HG03521 (cell line): ENCODE data around the gene CTAGE9.
"Not testable (repeated sequence)": the region's sequence is repeated elsewhere in the genome, so short reads cannot be mapped to it uniquely, and the experiment has no call there.

Experiments
- ATAC-seq: cut with Tn5 transposase; IDR thresholded peaks from one replicate; pipeline ENCODE4 v1.9.1; 2021; ENCODE audit warnings: mild to moderate bottlenecking, moderate library complexity; ENCODE audit not compliant: unreplicated experiment

The CTAGE9 gene

GRCh38 chr6:131710917-131711316 is at the start of gene CTAGE9:
Gene CTAGE9 (minus strand): TSS chr6:131711017. CDS start chr6:131711017, 0 bp downstream.
- ATAC-seq = not testable (repeated sequence)

- no peak for ATAC-seq
Measured at GRCh38 chr6:131758920-131759319, 48.1 kb upstream of the CTAGE9 start.

DNA sequence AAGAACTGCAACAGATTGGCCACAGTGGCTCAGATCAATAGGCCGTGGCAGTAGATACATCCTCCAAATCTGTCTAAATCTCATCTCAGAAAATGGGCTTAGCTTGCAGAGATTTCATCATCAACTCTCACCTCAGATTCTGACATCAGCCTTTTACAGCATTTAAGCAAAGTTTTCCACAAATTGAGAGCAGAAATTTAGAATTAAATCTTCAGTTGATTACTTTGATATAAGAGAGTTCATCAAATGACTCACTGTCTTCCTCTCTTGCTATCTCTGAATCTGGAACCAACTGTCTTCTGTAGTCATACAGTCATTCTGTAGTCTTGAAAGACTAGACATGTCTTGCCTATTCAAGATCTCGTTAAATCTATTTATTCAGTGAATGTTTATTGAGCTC is 45.2 kb upstream of the CTAGE9 start:
- no peak for ATAC-seq

- ATAC-seq = no peak
Measured at GRCh38 chr6:131755597-131755996, 44.8 kb upstream of the CTAGE9 start.

DNA sequence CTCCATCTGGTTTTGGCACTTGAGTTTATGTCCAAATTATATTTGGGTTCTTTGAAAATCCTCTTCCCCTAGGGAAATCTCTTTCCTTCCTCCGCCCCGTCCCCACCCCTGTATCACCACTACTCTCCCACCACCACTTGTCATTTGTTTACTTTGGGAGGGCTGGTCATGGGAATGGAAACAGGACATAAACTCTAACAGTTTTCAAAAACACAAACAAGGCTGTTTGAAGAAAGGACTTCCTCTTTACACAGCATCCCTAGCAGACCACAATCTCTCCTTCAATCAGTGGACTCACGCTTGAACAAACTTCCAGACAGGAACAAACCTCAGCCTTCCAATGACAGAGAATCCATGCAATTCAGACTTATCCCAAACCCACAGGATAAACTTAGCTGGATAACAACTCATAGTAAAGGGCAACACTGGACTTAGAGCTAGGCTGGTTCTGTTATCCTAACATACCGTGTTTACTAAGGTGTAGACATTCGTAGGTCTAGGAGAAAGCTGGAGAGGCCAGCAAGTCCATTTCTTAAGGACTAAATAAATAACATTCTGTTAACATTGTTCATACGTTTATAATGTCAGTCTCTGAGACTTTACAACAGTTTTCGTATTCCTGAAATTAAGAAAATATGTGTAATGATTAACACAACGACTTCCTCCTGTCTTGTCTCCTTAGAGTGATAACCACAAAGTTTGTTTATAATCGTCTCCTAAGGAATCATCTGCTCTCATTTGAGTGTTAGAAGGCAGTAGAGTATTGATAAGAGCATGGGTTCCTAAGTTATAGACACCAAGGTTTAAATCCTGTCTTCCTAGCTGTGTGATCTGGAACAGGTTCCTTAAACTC is 44.1 kb upstream of the CTAGE9 start:
- no peak for ATAC-seq

DNA sequence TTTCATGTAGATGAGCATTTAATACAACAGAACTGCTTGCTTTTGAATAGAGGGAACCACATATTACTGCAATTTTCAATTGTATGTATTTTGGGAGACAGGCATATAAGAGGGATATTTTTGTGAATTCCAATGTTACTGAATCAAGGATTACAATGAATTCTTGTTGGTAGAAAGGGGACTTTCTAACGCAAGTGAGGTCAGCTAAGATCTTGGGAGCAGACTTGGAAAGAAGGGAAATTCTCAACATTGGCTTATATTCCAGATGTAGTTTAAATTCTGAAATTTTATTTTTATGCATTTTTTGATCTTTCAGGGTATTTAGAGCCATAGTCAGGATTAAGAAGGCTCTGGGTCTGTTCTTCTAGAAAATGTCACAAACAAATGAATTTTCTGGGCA is 43.3 kb upstream of the CTAGE9 start:
- no peak for ATAC-seq

DNA sequence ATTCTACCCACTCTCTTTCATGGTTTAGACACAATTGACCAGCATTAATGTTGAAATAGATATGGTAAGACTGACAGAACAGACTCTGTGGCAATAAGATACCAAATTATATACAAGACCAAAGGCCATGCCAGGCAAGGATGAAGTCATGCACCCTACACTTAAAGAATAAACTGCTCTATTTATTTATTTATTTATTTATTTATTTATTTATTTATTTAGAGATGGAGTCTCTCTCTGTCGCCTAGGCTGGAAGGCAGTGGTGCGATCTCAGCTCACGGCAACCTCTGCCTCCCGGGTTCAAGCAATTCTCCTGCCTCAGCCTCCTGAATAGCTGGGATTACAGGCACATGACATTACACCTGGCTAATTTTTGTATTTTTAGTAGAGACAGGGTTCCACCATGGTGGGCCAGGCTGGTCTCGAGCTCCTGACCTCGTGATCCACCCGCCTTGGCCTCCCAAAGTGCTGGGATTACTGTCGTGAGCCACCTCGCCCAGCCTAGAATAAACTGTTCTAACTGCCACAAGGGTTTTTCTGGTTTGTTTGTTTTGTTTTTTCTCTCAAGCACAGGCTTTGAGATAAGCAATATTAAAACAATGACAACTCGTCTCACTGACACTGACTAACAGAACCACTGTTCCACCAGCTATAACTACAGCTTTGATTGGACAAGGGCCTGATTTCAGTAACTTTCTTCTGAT is 40.3 kb upstream of the CTAGE9 start:
- not testable (repeated sequence) for ATAC-seq

GRCh38 chr6:131749023-131749422 is 38.2 kb upstream of the CTAGE9 start:
- no peak for ATAC-seq

GRCh38 chr6:131747821-131748353 is 37.1 kb upstream of the CTAGE9 start:
- ATAC-seq = no peak

DNA sequence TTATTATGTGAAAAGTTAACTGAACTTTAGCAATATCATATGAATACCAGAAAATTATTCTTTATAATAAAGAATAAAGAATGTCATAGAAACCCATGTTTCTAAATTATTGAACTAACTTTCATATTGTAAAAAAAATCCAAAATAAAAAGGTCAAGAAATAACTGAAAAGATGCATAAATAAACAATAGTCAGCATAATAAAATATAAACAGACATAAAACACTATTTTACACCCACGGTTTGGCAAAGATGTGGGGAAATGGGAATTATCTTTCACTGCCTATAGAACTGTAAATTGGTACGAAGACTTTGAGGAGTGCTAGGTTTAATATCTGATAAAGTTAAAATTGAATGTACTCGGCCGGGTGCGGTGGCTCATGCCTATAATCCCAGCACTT is 34.7 kb upstream of the CTAGE9 start:
- no peak for ATAC-seq

- no peak for ATAC-seq
Measured at GRCh38 chr6:131744432-131745287, 33.8 kb upstream of the CTAGE9 start.

DNA sequence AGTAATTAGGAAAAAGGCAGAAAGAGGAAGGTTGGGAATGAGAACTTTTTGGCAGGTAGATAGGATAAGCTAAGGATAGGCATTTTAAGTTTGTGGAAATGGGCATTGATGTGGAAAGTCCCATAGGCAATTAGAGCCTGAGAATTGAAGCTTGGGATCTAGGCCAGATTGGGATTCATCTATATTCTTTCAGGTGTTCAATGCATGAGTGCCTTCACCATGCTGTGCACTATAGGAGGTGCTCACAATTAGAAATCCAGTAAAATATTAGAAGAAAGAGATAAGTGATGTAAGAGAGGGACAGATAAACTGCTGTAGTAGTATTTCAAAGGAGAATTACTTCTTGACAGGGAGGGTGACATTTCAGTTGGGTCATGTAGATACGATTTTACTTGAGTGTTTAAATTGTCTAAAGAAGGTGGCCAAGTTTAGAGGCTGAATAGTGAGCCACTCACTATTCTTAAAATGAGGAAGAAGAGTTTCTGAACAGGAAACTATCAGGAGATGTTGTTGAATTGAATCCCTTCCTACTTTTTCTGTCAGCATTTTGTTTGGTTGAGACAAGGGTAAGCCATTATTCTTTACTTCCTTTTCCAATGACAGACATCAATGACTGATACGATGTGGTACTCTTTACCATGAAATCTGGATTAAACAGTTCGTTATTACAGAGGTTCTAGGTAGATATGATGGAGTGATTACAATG is 31.0 kb upstream of the CTAGE9 start:
- ATAC-seq = no peak

GRCh38 chr6:131740161-131740560 is 29.3 kb upstream of the CTAGE9 start:
- ATAC-seq = no peak

DNA sequence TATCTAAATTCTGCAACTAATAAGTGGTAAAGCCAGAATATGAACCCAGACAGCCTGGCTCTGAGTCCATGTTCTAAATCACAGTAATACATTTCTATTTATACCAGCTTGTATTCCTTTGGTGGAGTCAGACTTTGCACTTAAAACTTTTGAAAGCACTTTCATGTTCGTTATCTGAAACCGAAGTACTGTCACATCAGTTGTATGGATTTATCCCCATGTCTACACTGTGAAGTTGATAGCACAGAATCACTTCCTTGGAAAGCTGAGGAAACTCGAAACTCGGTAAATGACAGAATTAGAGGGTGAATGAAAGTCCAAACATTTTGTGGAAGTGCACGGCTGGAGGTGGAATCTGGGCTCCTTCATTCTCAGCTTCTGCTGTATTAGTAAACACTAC is 28.3 kb upstream of the CTAGE9 start:
- no peak for ATAC-seq

- no peak for ATAC-seq
Measured at GRCh38 chr6:131736811-131737210, 26.0 kb upstream of the CTAGE9 start.

DNA sequence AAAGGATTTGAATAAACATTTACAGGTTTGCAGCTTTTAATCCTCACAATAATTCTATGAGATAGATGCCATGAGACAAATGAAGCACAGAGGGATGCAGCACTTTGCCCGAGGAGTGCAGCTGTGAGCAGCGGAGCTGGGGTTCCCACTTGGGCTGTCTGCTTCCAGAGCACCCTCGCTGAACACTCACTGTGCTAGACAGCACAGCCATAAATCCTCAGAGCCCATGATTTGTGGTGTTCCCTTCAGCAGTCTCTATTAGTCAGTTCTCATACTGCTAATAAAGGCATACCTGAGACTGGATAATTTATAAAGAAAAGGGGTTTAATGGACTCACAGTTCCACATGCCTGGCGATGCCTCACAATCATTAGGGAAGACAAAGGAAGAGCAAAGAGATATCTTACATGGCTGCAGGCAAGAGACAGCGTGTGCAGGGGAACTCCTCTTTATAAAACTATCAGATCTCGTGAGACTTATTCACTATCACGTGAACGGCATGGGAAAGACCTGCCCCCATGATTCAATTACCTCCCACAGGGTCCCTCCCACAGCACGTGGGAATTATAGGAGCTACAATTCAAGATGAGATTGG is 25.3 kb upstream of the CTAGE9 start:
- no peak for ATAC-seq

DNA sequence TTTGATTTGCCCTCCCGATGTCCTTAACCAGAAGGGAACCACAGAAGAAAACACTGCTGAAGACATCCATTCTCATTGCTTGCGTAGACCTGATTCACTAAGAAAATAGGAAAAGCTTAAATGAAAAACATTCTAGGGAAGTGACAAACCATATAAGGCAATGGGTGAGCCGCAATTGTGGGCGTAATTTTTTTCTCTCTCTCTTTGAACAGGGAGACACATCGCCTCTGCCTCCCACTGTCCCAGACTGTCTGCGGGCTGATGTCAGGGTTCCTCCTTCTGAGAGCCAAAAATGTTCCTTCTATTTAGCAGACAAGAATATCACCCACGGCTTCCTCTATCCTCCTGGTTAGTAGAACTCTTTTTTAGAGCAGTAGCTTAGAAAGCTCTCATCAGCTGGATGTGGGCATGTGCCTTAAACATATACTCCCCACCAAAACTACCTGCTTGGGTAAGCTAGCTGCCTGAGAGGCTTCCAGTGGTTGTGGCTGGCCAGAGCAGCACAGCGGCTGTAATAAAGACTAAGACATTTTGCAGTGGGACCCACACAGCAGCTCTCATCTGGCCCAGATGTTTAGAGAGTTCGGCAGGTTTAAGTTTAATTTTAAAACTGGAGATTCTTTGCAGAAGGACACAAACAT is 22.7 kb upstream of the CTAGE9 start:
- ATAC-seq = no peak

DNA sequence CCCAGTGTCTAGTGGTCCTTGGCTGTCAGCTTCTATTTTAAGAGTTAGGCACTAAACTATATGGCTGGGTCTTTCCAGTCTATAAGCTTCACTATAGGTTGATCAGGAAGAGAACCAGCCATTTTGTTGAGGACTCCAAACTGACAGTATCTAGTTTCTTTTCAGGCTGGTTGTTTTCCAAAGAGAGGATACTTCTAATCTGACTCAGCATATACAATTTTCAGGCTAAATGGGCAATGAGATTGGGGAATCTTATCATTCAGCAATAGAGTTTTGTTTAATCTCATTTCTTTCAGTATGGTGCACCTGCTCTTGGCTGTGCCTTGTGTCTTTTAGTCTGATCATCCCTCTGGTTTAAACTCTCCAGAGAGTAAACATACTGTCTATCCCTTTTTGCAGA is 20.4 kb upstream of the CTAGE9 start:
- ATAC-seq = no peak

- ATAC-seq = no peak
Measured at GRCh38 chr6:131730264-131730663, 19.4 kb upstream of the CTAGE9 start.

GRCh38 chr6:131729550-131729949 is 18.7 kb upstream of the CTAGE9 start:
- no peak for ATAC-seq
